B cell (primary cell): ENCODE results near the gene CXCR6. TPM values are rescaled to one million over a fixed set of nuclear protein-coding genes. Genes with fewer than 3 reads are reported as not detected.

Experiments used
- ATAC-seq: fragments of 200-7000 bp; cut with Tn5 transposase; one replicate; pipeline ENCODE4 v1.10.0; 2021; ENCODE audit warnings: low read depth, mild to moderate bottlenecking, moderate number of reproducible peaks, moderate library complexity
- CTCF ChIA-PET: fragments of 350-600 bp; sonication (Branson Sonifier 250); formaldehyde crosslinking; loops from one replicate; lab custom pipeline; 2021; ENCODE audit warnings: antibody characterized with exemption, inconsistent platforms; lab: Charles Lee
- POLR2A ChIA-PET: fragments of 350-600 bp; sonication (Branson Sonifier 250); formaldehyde crosslinking; loops from one replicate; lab custom pipeline; 2021; ENCODE audit warnings: antibody characterized with exemption; lab: Charles Lee
- DNase-seq: peaks from one replicate; pipeline ENCODE4 v3.0.0; 2013
- H2AFZ ChIP-seq: 2 replicates; pipeline ENCODE4 v1.6.1; 2012; ENCODE audit warnings: mild to moderate bottlenecking, low read depth, low read length; ENCODE audit not compliant: insufficient read depth, poor library complexity, severe bottlenecking
- H3K27ac ChIP-seq, 2 donors: 1 replicate in 1 of 2; 2 replicates in 1 of 2; pipeline ENCODE4 v1.5.1; 2012 to 2013; ENCODE audit warnings: low read length in 2 of 2, mild to moderate bottlenecking in 2 of 2, moderate library complexity in 1 of 2
- H3K27me3 ChIP-seq, 4 experiments: fragments of 200-600 bp in 1 of 4; sonication (generic) in 1 of 4; replicated peaks in 1 of 4; 1 replicate in 2 of 4; 2 replicates in 2 of 4; pipeline versions ENCODE4 v1.6.1 to v1.7.0; 2013 to 2016; ENCODE audit warnings: low read length in 3 of 4, mild to moderate bottlenecking in 2 of 4, mixed read lengths in 1 of 4, moderate library complexity in 1 of 4; ENCODE audit not compliant: insufficient read depth in 4 of 4, control insufficient read depth in 3 of 4; ENCODE audit errors: control extremely low read depth in 1 of 4
- H3K36me3 ChIP-seq, 2 experiments: replicated peaks in 1 of 2; 1 replicate in 1 of 2; 2 replicates in 1 of 2; pipeline versions ENCODE4 v1.6.1 to v1.7.1; 2013; ENCODE audit warnings: low read length in 1 of 2; ENCODE audit not compliant: insufficient read depth in 2 of 2, control insufficient read depth in 1 of 2; ENCODE audit errors: control extremely low read depth in 1 of 2, extremely low read depth in 1 of 2
- H3K4me1 ChIP-seq, 2 donors: fragments of 200-600 bp in 1 of 2; sonication (generic) in 1 of 2; 1 replicate in 1 of 2; 2 replicates in 1 of 2; pipeline versions ENCODE4 v1.5.1 to v1.6.1; 2013 to 2017; ENCODE audit warnings: low read length in 2 of 2; ENCODE audit not compliant: control insufficient read depth in 2 of 2, insufficient read depth in 2 of 2
- H3K4me2 ChIP-seq: replicated peaks from 2 replicates; pipeline ENCODE3; 2012; ENCODE audit warnings: mild to moderate bottlenecking, low read depth, low read length; ENCODE audit not compliant: poor library complexity, severe bottlenecking
- H3K4me3 ChIP-seq, 5 experiments: fragments of 200-600 bp in 1 of 5; sonication (generic) in 1 of 5; 1 replicate in 3 of 5; 2 replicates in 2 of 5; pipeline versions ENCODE4 v1.5.1 to v1.7.0; 2011 to 2016; ENCODE audit warnings: low read length in 4 of 5, mild to moderate bottlenecking in 4 of 5, low read depth in 2 of 5, control low read depth in 1 of 5, moderate library complexity in 1 of 5; ENCODE audit not compliant: insufficient read depth in 1 of 5; ENCODE audit errors: control extremely low read depth in 1 of 5, extremely low read depth in 1 of 5
- H3K79me2 ChIP-seq: fragments of 200-600 bp; sonication (generic); one replicate; pipeline ENCODE4 v1.6.0; 2016; ENCODE audit warnings: low read length; ENCODE audit not compliant: control insufficient read depth, insufficient read depth
- H3K9ac ChIP-seq: fragments of 200-600 bp; sonication (generic); 2 replicates; pipeline ENCODE4 v1.6.1; 2017; ENCODE audit warnings: mild to moderate bottlenecking, low read length, moderate library complexity
- H3K9me3 ChIP-seq, 3 donors: one replicate each; pipeline versions ENCODE4 v1.6.1 to v1.7.1; 2013; ENCODE audit warnings: low read length in 2 of 3; ENCODE audit not compliant: control insufficient read depth in 2 of 3, insufficient read depth in 1 of 3; ENCODE audit errors: control extremely low read depth in 1 of 3
- H4K20me1 ChIP-seq: 2 replicates; pipeline ENCODE4 v1.6.0; 2012; ENCODE audit warnings: mild to moderate bottlenecking, low read length; ENCODE audit not compliant: insufficient read depth, control insufficient read depth, poor library complexity, severe bottlenecking
- H3K27ac Mint-ChIP-seq: one replicate; pipeline ENCODE4 v1.8.0; 2021; ENCODE audit warnings: mixed read lengths
- H3K27me3 Mint-ChIP-seq: one replicate; pipeline ENCODE4 v1.8.0; 2021; ENCODE audit warnings: mixed read lengths
- H3K4me1 Mint-ChIP-seq: one replicate; pipeline ENCODE4 v1.8.0; 2021; ENCODE audit warnings: mixed read lengths
- H3K4me3 Mint-ChIP-seq: one replicate; pipeline ENCODE4 v1.8.0; 2021; ENCODE audit warnings: mixed read lengths
- H3K9me3 Mint-ChIP-seq: one replicate; pipeline ENCODE4 v1.8.0; 2022; ENCODE audit warnings: mixed read lengths; ENCODE audit not compliant: insufficient read depth
- CTCF ChIP-seq: fragments of 200-600 bp; IDR thresholded peaks from one replicate; pipeline ENCODE4 v1.8.0; 2022; ENCODE audit warnings: antibody characterized with exemption, mild to moderate bottlenecking
- EZH2 ChIP-seq: IDR thresholded peaks from 2 replicates; pipeline ENCODE4 v1.6.1; 2012; ENCODE audit warnings: borderline replicate concordance, low read depth, mild to moderate bottlenecking, moderate library complexity, low read length; ENCODE audit not compliant: insufficient read depth, poor library complexity, severe bottlenecking
- WGBS: methylation state at CpG from one replicate; pipeline ENCODE4 v1.1.5; 2013; ENCODE audit warnings: missing lambda C conversion rate; ENCODE audit not compliant: insufficient coverage; 5-methylcytosine and 5-hydroxymethylcytosine counted together
- intact Hi-C: fragments of 100-400 bp; cut with micrococcal nuclease; formaldehyde crosslinking; loops from one replicate; pipeline ENCODE4 v1.10.0; 2022
- polyA plus RNA-seq: library from polyadenylated mRNA; depleted of rRNA; stranded (reverse); fragments of >200 nt; gene quantifications from 2 replicates; pipeline ENCODE4 v1.2.3, GENCODE V29; 2012
- total RNA-seq, 2 donors: library from RNA; stranded (reverse); fragments of 120-200 nt in 1 of 2; gene quantifications; 1 replicate in 1 of 2; 2 replicates in 1 of 2; pipeline versions ENCODE4 v1.2.3 to v1.2.4, GENCODE V29; 2013 to 2022

CXCR6 gene
- total and polyA plus RNA-seq, 2 donors (not counting 1 experiment from before 2014, with no cell fraction given), result not detected

GRCh38 chr3:45911511-45912226 is 31.6 kb upstream of the CXCR6 start:
- DNase-seq (no peak), ATAC-seq (no peak)
- peaks cover 0 to 2% of the 10 kb centered on the region in 2 experiments for H3K36me3 ChIP-seq
- H3K4me1 ChIP-seq, result peaks cover 14 to 38% of the 10 kb centered on the region in 2 donors
- CTCF ChIA-PET, result interaction anchor here (0.6 kb wide), 1 partner anchor 400 kb away, joined by 3 read pairs; no protein-coding TSS in a partner anchor
- no peak overlapping the region for H3K4me3 ChIP-seq
- intact Hi-C loops, result no loop called here
- no peaks in the 10 kb centered on the region for H3K9me3 Mint-ChIP-seq
- WGBS, result 71% methylated on average over 2 of the region's 11 CpGs
- no peak overlapping the region for H2AFZ ChIP-seq
- H3K27me3 Mint-ChIP-seq, result no peaks in the 10 kb centered on the region
- no peak overlapping the region for H3K27ac ChIP-seq
- H3K4me1 Mint-ChIP-seq, result peaks cover 43% of the 10 kb centered on the region
- no peaks in the 10 kb centered on the region for H4K20me1 ChIP-seq
- H3K4me2 ChIP-seq, result no peak overlapping the region
- TF ChIP-seq EZH2, result no peak
- no peak for TF ChIP-seq CTCF
- no peaks in the 10 kb centered on the region for H3K27me3 ChIP-seq
- H3K27ac Mint-ChIP-seq, result no peak overlapping the region
- no peaks in the 10 kb centered on the region for H3K79me2 ChIP-seq
- no peak overlapping the region for H3K4me3 Mint-ChIP-seq
- H3K9me3 ChIP-seq, result no peaks in the 10 kb centered on the region
- POLR2A ChIA-PET, result no interaction called here
- no peak overlapping the region for H3K9ac ChIP-seq

GRCh38 chr3:45912435-45912834 is 30.8 kb upstream of the CXCR6 start:
- intact Hi-C loops, result no loop called here
- peaks cover 41% of the 10 kb centered on the region for H3K4me1 Mint-ChIP-seq
- H3K9me3 Mint-ChIP-seq, result no peaks in the 10 kb centered on the region
- H3K9ac ChIP-seq, result no peak overlapping the region
- H3K9me3 ChIP-seq, result no peaks in the 10 kb centered on the region
- ChIA-PET POLR2A (no interaction called here), CTCF (interaction anchor here (1.0 kb wide), 1 partner anchor 56 kb away, joined by 6 read pairs; no protein-coding TSS in a partner anchor)
- H3K4me3 ChIP-seq, result no peak overlapping the region
- H3K79me2 ChIP-seq, result no peaks in the 10 kb centered on the region
- no peaks in the 10 kb centered on the region for H4K20me1 ChIP-seq
- no peak overlapping the region for H3K27ac ChIP-seq
- peaks cover 14 to 38% of the 10 kb centered on the region in 2 donors for H3K4me1 ChIP-seq
- WGBS, result 98% methylated on average over 5 of the region's 6 CpGs
- H3K27ac Mint-ChIP-seq, result no peak overlapping the region
- no peak for DNase-seq
- H3K27me3 Mint-ChIP-seq, result no peaks in the 10 kb centered on the region
- H3K36me3 ChIP-seq, result peaks cover 0 to 2% of the 10 kb centered on the region in 2 experiments
- H3K27me3 ChIP-seq, result no peaks in the 10 kb centered on the region
- no peak overlapping the region for H3K4me3 Mint-ChIP-seq
- ATAC-seq, result no peak
- no peak overlapping the region for H2AFZ ChIP-seq
- TF ChIP-seq EZH2 (no peak), CTCF (no peak)
- no peak overlapping the region for H3K4me2 ChIP-seq
